ENCODE results near the gene SYCE1. TPM values are rescaled to one million over a fixed set of nuclear protein-coding genes. Genes with fewer than 3 reads are reported as not detected.
"Not testable (repeated sequence)": the region's sequence is repeated elsewhere in the genome, so short reads cannot be mapped to it uniquely, and the experiment has no call there.

The SYCE1 gene
- total RNA-seq, 1 donor from 2014 or later, result 0.51 TPM

DNA sequence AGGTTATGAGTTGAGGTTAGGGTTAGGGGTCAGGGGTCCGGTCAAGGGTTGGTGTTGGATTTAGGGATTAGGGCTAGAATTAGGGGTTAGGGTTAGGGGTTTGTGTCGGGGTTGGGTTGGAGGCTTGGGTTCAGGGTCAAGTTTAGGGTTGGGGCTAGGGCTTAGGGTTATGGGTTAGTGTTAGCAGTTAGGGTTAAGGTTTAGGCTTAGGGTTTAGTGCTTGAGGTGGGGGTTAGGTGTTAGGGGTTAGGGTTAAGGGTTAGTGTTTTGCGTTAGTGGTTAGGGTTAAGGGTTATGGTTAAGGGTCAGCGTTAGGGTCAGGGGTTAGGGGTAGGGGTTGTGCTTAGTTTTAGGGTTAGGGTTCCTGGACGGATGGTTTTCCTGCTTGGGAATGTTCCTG lies 1.7 kb upstream of the SYCE1 start:
- intact Hi-C loops (cut with DNase I), result no loop called here

DNA sequence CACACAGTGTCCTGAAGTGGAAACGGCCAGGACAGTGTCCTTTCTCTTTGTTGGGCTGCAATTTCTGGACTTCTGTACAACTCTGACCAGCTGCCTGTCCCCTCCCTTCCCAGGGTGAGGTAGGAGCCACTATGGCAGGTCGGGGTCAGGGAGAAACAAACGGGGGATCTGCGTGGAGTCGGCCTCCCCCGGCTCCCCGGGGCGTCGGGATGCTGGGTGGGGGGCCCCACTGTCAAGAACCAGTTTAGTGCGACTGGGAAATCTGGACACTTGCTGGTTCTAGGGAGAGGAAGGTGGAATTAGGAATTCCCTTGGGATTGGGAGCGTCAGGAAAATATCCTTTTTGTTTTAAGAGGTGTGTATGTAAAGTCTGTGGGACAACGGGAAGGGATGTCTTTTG lies 567 bp downstream of the SYCE1 start:
- intact Hi-C loops (cut with DNase I), result no loop called here

More for the DNA sequence above, 1.7 kb upstream of the SYCE1 start:
- no peak for DNase-seq (ENCODE audit: low spot score)

DNA sequence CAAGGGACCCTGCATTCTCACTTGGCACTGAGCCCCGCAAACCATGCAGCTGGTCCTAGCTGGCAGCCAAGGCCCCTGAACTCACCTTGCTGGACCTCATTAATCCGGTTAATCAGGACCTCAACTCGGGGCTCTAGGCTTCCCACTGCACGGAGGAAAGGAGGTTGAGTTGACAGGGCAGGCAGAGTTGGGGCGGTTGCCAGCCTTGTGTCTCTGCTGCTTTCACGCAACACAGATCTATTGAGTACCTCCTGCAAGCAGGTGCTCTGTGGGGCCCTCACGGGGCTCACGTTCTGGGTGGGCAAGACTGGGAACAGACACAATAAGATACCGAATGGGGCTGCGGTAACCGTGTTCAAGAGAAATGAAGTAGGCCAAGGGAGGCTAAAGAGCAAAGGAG lies 6.2 kb downstream of the SYCE1 start:
- DNase-seq (ENCODE audit: low spot score), result no peak
- intact Hi-C loops (cut with DNase I), result no loop called here

More for the DNA sequence above, 567 bp downstream of the SYCE1 start:
- no peak for DNase-seq (ENCODE audit: low spot score)

DNA sequence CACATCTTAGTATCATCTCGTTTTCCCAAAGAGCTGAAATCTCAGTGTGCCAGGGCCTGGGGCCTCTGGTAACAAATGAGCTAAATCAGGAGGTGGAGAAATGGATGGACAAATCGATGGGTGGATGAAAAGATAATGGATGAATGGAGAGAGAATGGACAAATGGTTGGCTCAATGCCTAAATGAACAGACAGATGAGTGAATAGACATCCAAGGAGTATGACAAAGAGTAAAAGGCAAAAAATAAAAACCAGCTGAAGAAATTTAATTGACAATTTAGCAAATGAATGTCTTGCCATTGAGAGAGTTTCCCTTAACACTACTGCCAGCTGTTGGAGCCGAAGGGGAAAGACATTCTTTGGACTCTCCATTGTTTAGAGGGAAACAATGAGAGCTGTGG lies 8.0 kb downstream of the SYCE1 start:
- intact Hi-C loops (cut with DNase I), result no loop called here

DNA sequence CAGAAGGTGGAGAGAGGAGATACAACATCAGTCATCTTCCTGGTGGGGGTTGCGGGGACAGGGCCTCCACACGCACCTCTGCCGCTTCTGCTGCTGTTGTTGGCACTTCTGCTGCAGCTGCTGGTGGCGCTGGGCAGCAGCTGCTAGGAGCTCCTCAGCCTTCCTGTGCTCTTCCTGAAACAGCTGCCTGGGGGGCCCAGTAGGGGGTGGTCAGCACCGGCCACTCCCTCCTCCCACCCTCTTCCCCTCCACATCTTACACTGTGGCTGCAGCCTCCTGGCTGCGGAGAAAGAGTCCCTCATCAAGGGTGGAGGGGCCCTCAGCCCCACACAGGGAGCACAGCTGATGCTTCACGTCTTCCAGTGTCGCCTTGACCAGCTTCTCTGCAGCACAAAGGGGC lies 9.9 kb downstream of the SYCE1 start:
- intact Hi-C loops (cut with DNase I), result no loop called here
- no peak for DNase-seq (ENCODE audit: low spot score)

More for the DNA sequence above, 8.0 kb downstream of the SYCE1 start:
- DNase-seq (ENCODE audit: low spot score), result no peak

DNA sequence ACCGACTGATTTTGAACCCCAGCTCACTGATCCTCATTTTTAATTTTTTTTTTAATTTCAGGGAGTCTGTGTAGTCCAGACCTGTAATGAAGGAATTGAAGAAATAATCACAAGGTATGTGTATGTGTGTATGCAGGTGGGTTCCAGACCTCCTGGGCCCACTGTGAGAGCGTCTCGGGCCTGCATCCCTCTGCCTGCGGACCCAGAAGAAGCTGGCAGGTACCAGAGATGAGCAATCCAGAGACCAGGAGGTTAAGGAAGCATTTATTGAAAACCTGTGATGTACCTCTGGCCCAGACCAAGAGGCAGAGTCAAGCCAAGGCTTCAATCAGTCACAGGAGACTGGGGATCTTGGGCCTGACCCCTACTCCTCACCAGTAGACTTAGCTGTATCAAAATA lies 10.8 kb downstream of the SYCE1 start:
- DNase-seq (ENCODE audit: low spot score), result no peak
- intact Hi-C loops (cut with DNase I), result no loop called here

DNA sequence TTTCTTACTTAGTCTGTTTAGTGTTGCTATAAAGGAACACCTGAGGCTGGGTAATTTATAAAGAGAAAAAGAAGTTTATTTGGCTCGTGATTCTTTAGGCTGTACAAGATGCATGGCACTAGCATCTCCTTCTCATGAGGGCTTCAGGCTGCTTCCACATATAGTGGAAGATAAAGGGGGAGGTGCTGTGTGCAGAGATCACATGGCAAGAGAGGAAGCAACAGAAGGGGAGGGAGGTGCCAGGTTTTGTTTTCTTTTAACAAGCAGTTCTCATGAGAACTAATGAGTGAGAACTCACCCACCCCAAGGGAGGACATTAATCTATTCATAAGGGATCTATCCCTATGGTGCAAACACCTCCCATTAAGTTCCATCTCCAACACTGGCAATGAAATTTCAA lies 20.9 kb downstream of the SYCE1 start:
- DNase-seq (ENCODE audit: low spot score), result no peak
- intact Hi-C loops (cut with DNase I), result no loop called here

DNA sequence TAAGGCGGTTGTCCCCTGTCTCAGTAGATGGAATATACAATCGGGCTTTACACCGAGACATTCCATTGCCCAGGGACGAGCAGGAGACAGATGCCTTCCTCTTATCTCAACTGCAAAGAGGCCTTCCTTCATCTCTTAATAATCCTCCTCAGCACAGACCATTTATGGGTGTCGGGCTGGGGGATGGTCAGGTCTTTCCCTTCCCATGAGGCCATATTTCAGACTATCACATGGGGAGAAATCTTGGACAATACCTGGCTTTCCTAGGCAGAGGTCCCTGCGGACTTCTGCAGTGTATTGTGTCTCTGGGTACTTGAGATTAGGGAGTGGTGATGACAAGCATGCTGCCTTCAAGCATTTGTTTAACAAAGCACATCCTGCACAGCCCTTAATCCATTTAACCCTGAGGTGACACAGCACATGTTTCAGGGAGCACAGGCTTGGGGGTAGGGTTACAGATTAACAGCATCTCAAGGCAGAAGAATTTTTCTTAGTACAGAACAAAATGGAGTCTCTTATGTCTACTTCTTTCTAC lies 23.9 kb downstream of the SYCE1 start:
- DNase-seq (ENCODE audit: low spot score); intact Hi-C loops (cut with DNase I): not testable (repeated sequence)

DNA sequence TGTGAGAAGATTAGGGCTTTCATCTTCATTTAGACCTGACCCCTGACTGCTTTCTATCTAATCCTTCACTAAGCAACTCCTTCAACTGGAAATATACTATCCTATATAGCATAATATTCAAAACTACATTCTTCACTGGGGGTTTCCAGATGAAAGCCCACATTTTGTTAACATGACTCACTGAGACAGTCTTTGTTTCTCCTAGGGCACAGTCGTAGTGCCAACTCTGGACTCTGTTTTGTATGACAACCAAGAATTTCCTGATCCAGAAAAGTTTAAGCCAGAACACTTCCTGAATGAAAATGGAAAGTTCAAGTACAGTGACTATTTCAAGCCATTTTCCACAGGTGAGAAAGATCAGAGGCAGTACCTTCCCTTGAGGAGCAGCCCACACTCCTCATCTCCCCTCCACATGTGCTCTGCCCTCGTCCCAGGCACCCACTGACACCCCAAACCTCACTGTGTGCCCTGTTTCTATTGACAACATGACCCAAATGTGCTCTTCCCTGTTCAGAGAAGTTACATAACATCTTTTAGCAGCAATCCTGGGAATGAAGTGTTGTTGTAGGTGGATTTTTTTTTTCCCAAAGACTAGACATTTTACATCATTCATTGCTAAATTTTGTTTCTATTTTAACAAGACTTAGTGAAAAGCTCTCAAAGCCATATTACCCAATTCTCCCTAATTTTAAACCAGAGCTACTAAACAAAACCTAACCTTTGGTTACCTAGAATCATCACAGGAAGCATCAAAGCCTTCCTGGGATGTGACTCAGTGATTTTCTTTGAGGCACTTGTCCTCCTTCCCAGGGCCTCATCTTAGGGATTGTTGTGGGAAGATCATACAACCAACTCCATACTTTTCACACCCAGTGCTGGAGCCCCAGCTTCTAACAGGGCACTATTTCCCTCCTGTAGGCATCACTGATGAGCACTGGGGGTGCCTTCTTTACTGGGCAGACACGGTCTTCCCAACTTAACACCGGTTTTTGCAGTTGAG lies 27.5 kb downstream of the SYCE1 start:
- no peak for DNase-seq (ENCODE audit: low spot score)
- intact Hi-C loops (cut with DNase I), result no loop called here

DNA sequence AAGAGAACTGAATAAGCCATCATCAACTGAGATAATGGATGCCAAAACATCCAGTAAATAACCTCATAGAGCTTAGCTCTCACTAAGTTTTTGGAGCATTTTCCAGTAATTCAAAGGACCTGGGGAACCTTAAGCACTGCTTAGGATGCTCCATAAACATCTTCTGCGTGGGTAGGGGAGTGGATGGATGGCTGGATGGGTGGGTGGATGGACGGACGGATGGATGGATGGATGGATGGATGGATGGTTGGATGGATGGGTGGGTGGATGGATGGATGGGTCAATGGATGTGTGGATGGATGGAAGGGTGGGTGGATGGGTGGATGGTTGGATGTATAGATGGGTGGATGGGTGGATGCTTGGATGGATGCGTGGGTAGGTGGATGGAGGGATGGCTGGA lies 29.2 kb downstream of the SYCE1 start:
- no peak for DNase-seq (ENCODE audit: low spot score)
- intact Hi-C loops (cut with DNase I), result no loop called here

DNA sequence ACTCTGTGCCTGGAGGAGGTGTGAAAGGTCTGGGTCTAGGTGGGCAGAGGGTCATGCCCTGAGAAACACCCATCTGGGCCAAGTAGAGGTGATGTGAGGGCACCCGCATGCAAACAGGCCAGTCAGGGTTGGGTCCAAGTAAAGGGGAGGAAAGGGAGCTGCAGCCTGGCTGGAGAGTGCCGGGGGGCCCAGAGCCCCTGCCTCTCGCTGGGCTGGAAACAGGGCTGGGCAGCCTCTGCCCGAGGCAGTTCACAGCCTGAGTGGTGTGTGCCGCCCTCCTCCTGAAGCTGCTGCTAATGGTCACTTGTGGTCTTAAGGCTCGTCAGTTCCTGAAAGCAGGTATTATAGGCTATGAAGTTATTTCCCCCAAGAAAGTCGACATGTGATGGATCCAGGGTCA lies 31.0 kb downstream of the SYCE1 start:
- DNase-seq (ENCODE audit: low spot score), result no peak
- intact Hi-C loops (cut with DNase I), result no loop called here

DNA sequence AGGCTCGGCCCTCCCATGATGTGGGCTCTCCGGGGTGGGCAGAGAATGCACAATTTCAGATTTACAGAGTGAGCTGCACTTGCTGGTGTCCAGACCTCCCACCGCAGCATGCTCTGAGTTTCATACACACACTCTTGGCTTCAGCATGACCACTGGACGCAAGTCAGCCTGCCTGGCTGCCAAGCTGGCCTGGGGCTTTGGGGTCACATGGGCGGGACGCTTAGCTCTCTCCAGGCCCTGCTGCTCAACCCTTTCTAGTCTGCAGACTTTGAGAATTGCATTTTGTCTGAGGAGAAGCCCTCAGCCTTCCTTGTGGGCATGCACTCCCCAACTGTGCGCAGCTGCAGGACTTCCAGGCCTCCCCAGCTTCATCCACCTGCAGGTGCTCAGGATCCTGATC lies 32.5 kb downstream of the SYCE1 start:
- no peak for DNase-seq (ENCODE audit: low spot score)
- intact Hi-C loops (cut with DNase I), result no loop called here

DNA sequence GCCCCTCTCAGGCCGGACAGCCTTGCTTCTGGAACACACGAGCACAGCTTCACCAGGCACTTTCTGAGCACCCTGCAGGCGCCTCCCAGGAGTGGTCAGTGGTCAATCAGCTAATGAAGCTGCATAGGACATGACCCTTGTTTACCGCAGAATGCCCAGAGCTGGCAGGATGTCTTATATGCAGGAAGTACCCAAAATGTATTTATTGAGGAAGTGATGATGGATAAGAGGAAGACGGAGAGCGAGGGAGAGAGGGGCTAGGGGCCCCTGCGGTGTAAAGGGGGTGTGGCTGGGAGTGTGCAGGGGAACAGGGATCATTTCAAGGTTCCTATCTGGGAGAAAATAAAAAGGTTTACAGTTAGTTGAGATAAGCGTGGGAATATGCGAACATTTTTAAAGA lies 34.9 kb downstream of the SYCE1 start:
- intact Hi-C loops (cut with DNase I), result no loop called here
- no peak for DNase-seq (ENCODE audit: low spot score)

DNA sequence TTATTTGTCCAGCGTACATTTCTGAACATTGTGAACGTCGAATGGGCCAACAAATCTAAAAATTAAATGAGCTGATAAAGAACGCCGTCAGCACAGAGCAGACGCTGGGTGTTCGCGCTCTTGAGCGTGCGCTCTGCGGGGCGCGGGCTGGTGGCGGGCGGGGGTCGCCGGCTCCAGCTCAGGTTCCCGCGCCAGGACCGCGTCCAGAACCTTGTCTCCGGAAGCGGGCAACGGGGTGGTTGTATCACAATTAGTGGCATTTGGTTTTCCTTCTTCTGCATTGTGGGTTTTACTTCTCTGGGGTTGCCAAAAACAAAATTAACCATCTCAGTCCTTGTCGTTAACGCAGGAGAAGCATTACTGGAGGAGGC lies 35.8 kb downstream of the SYCE1 start:
- intact Hi-C loops (cut with DNase I), result no loop called here
- no peak for DNase-seq (ENCODE audit: low spot score)

DNA sequence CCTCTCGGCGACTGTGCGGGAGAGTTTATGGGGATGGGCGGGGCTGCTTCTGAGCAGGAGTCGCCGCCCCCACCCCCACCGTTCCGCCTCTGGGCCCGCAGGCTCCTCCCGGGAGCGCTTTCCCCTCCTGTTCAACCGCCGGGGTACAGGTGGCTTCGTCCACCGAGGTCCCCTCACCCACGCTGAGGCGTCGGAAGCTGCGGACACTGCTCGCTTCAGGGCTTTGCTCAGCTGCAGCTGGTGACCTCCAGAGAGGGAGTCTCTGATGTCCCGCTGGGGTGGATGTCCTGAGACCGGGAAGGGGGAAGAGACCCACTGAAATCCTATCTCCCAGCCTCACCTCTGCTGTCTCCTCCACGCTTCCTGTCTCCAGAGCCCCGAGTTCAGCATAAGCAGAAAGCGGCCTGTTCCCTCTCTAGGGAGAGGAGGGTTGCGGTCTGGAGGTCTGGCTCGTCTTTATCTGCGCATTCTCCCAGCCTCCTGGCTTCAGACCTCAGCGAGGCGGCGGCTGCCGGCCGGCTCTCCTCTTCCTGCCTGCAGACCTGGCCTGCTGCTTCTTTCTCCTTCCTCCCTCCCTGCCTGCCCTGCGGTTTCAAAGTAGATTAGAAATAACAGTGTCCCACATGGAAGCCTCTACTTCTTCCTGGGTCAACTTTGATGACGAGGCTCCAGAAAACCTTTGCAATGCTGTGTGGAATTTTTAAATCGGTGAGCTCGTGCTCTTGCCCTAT lies 36.4 kb downstream of the SYCE1 start:
- intact Hi-C loops (cut with DNase I), result no loop called here
- DNase-seq (ENCODE audit: low spot score), result no peak

DNA sequence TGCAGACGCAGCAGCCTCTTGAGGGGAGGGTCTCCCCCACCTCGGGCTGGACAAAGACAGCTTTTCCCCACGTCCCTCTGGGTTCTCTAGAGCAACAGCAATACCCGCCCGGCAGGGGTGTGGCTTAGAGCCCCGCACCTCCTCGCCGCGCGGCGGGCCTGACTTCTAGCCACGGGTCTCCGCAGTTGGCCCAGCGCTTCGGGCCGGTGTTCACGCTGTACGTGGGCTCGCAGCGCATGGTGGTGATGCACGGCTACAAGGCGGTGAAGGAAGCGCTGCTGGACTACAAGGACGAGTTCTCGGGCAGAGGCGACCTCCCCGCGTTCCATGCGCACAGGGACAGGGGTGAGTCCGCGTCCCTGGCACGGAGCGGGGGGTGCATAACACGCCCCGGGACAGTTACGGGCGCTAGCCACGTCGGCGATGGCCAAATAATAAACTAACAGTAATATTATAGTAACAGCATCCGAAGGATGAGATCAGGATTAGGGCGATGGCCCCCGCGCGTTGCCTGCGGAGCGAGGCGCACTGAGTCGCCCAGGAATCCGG lies 37.0 kb downstream of the SYCE1 start:
- DNase-seq (ENCODE audit: low spot score), result no peak
- intact Hi-C loops (cut with DNase I), result no loop called here

DNA sequence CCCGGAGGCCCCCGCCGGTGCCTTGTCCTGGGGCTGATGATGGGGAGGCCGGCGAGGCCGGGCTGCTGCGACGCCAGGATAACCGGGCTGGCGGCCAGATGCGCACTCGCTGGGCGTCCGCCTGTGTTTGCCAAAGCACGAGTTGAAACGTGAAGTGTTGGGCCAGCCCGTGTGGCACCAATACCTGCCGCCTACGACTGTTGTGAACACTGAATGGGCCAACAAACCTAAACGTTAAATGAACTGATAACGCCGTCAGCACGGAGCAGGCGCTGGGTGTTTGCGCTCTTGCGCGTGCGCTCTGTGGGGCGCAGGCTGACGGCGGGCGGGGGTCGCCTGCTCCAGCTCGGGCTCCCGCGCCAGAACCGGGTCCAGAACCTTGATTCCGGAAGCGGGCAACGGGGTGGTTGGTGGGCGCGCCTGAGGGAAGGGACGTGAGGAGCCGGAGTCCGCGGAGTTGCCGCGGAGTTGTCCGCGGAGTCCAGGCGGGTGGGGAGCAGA lies 37.6 kb downstream of the SYCE1 start:
- intact Hi-C loops (cut with DNase I), result no loop called here
- no peak for DNase-seq (ENCODE audit: low spot score)

DNA sequence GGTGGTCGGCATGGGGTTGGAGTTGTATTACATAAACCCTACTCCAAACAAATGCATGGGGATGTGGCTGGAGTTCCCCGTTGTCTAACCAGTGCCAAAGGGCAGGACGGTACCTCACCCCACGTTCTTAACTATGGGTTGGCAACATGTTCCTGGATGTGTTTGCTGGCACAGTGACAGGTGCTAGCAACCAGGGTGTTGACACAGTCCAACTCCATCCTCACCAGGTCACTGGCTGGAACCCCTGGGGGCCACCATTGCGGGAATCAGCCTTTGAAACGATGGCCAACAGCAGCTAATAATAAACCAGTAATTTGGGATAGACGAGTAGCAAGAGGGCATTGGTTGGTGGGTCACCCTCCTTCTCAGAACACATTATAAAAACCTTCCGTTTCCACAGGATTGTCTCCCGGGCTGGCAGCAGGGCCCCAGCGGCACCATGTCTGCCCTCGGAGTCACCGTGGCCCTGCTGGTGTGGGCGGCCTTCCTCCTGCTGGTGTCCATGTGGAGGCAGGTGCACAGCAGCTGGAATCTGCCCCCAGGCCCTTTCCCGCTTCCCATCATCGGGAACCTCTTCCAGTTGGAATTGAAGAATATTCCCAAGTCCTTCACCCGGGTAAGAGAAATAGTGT lies 38.3 kb downstream of the SYCE1 start, which contains the start of gene CYP2E1:
CYP2E1 (plus strand) TSS at position 407 of the 632 bp plus-strand sequence; CDS start at position 440, 33 bp downstream.
- intact Hi-C loops (cut with DNase I), result no loop called here
- no peak for DNase-seq (ENCODE audit: low spot score)

DNA sequence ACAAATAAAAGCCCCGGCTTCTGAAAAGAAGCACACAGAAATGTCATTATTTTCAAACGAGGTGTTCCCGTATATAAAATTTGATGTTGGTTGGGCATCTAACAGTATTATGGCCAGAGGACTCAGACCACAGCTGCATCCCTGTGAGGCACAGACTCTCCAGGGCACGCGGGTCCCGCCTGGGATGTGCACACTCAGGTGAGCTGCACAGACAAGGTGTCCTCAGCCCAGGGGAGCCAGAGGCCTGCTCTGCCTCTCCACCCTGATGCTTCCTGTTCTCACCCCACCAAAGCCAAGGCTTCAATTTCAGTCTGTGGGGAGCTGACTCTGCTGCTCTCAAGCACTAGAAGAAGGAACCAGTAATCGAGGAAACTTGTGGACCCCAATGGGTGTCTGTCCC lies 39.9 kb downstream of the SYCE1 start:
- intact Hi-C loops (cut with DNase I), result no loop called here
- no peak for DNase-seq (ENCODE audit: low spot score)
